Measurements from ENCODE around the gene GPBAR1. TPM values are rescaled to one million over a fixed set of nuclear protein-coding genes. Genes with fewer than 3 reads are reported as not detected.

Gene GPBAR1
- total RNA-seq, 4 donors from 2014 or later = 24.7 to 74.2 (median 59.1) TPM

- DNase-seq (ENCODE audit: low spot score) (no peak), ATAC-seq (ENCODE audit: low FRiP score) (no peak)
Observed at GRCh38 chr2:218228366-218229090, 32.3 kb upstream of the GPBAR1 start.

GRCh38 chr2:218229239-218229638 is 31.6 kb upstream of the GPBAR1 start:
- DNase-seq (ENCODE audit: low spot score) (no peak), ATAC-seq (ENCODE audit: low FRiP score) (no peak)
- TF ChIP-seq CTCF (IDR thresholded peaks at IDR 0.05) = no peak

More at GRCh38 chr2:218228366-218229090, 32.3 kb upstream of the GPBAR1 start:
- TF ChIP-seq CTCF (IDR thresholded peaks at IDR 0.05) = no peak

GRCh38 chr2:218229851-218230250 is 31.0 kb upstream of the GPBAR1 start:
- no peak for DNase-seq (ENCODE audit: low spot score)
- no peak for TF ChIP-seq CTCF (IDR thresholded peaks at IDR 0.05)
- ATAC-seq (ENCODE audit: low FRiP score) = no peak

- DNase-seq (ENCODE audit: low spot score) = no peak
- no peak for ATAC-seq (ENCODE audit: low FRiP score)
- no peak for TF ChIP-seq CTCF (IDR thresholded peaks at IDR 0.05)
Observed at GRCh38 chr2:218230882-218231281, 29.9 kb upstream of the GPBAR1 start.

GRCh38 chr2:218233543-218233942 is 27.3 kb upstream of the GPBAR1 start:
- ATAC-seq (ENCODE audit: low FRiP score) = no peak
- no peak for TF ChIP-seq CTCF (IDR thresholded peaks at IDR 0.05)
- no peak for DNase-seq (ENCODE audit: low spot score)

GRCh38 chr2:218234521-218234920 is 26.3 kb upstream of the GPBAR1 start:
- DNase-seq (ENCODE audit: low spot score) (no peak), ATAC-seq (ENCODE audit: low FRiP score) (no peak)
- no peak for TF ChIP-seq CTCF (IDR thresholded peaks at IDR 0.05)

GRCh38 chr2:218235017-218235416 is 25.8 kb upstream of the GPBAR1 start:
- ATAC-seq (ENCODE audit: low FRiP score) (no peak), DNase-seq (ENCODE audit: low spot score) (no peak)
- TF ChIP-seq CTCF (IDR thresholded peaks at IDR 0.05) = no peak
